NB4 (cell line): ENCODE results near the gene ATXN7L1.
A peak's percentile ranks its signal among the peaks of the same experiment; 100 is the strongest.
"Not testable (repeated sequence)": the region's sequence is repeated elsewhere in the genome, so short reads cannot be mapped to it uniquely, and the experiment has no call there.

Experiments
- DNase-seq: peaks from one replicate; pipeline ENCODE4 v3.0.0; 2010; ENCODE audit warnings: low read depth
- H3K4me3 ChIP-seq: one replicate; pipeline ENCODE4 v1.5.1; 2011; ENCODE audit warnings: mild to moderate bottlenecking, low read depth, low read length, moderate library complexity
- CTCF ChIP-seq: IDR thresholded peaks from one replicate; pipeline ENCODE4 v1.5.1; 2012; ENCODE audit warnings: low read depth, low read length
- MAX ChIP-seq: IDR thresholded peaks from 2 replicates; pipeline ENCODE4 v1.6.1; 2011; ENCODE audit warnings: low read depth, low read length
- MYC ChIP-seq: IDR thresholded peaks from 2 replicates; pipeline ENCODE4 v1.6.1; 2011; ENCODE audit warnings: low read depth, low read length
- POLR2A ChIP-seq: IDR thresholded peaks from 2 replicates; pipeline ENCODE4 v1.6.1; 2011; ENCODE audit warnings: mild to moderate bottlenecking; ENCODE audit not compliant: insufficient read length; ENCODE audit errors: extremely low read depth

Gene ATXN7L1

DNA sequence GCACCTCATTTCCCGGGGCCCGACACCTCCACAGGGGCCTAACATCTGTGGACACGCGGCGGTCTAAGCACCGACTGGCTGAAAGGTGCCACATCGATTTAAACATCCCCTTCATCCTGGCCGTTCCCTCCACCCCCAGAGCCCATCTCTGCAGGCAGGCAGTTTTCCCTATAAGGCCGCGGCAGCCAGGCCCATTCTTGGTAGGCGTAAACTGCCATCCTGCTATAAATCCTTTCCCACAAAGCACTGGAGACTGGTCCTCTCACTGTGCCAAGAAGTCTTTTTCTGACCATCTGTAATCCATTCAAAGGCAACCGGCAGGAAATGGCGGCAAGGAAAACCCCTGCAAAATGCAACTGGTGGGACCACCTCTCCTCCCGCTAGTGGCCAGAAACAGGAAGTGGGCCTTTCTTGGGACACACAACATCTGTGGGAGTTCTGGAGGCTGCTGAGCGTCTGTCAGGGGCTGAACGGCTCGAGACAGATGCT, 22.4 kb downstream of the ATXN7L1 start:
- H3K4me3 ChIP-seq, result no peak overlapping the region
- no peak for TF ChIP-seq MAX
- TF ChIP-seq POLR2A, result no peak
- TF ChIP-seq MYC, result no peak
- TF ChIP-seq CTCF, result no peak
- DNase-seq, result peak; percentile 61

GRCh38 chr7:105851064-105851463, 25.3 kb downstream of the ATXN7L1 start:
- no peak overlapping the region for H3K4me3 ChIP-seq
- no peak for DNase-seq
- TF ChIP-seq MYC (no peak), POLR2A (no peak), MAX (no peak), CTCF (no peak)

- no peak overlapping the region for H3K4me3 ChIP-seq
- TF ChIP-seq MYC (no peak), CTCF (no peak), POLR2A (no peak), MAX (no peak)
- DNase-seq, result peak; percentile 22
Observed at GRCh38 chr7:105849122-105849855, 27.1 kb downstream of the ATXN7L1 start.

GRCh38 chr7:105846404-105846803, 30.0 kb downstream of the ATXN7L1 start:
- TF ChIP-seq POLR2A (no peak), MYC (no peak), CTCF (no peak), MAX (no peak)
- no peak overlapping the region for H3K4me3 ChIP-seq
- no peak for DNase-seq

GRCh38 chr7:105844681-105845080, 31.7 kb downstream of the ATXN7L1 start:
- not testable (repeated sequence) for H3K4me3 ChIP-seq, DNase-seq

DNA sequence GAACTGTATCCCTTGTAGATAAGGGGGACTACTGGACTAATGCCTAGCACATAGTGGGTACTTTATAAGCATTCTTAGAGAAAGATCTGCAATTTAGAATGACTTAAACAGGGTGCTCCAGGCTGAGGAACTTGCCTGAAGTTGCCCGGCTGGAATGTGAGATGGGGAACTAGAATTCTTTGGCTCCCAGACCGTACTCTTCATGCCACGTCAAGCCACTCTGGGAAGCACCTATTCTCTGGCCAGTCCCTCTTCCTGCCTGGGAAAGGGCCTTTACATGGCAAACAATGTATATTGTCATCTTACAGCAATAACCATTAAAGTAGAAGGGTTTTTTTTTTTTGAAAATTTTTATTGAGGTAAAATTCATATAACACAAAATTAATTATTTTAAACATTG, 34.5 kb downstream of the ATXN7L1 start:
- no peak overlapping the region for H3K4me3 ChIP-seq
- TF ChIP-seq MAX (no peak), POLR2A (no peak)
- DNase-seq, result no peak

GRCh38 chr7:105840981-105841749, 35.2 kb downstream of the ATXN7L1 start:
- DNase-seq, result no peak
- TF ChIP-seq CTCF, result no peak
- no peak overlapping the region for H3K4me3 ChIP-seq
